HG02870 (cell line): Measurements from ENCODE around the gene TRPT1.

Experiments used
- ATAC-seq: cut with Tn5 transposase; IDR thresholded peaks from one replicate; pipeline ENCODE4 v1.9.1; 2021; ENCODE audit warnings: mild to moderate bottlenecking, moderate library complexity; ENCODE audit not compliant: unreplicated experiment

TRPT1 gene, protein sequence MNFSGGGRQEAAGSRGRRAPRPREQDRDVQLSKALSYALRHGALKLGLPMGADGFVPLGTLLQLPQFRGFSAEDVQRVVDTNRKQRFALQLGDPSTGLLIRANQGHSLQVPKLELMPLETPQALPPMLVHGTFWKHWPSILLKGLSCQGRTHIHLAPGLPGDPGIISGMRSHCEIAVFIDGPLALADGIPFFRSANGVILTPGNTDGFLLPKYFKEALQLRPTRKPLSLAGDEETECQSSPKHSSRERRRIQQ

DNA sequence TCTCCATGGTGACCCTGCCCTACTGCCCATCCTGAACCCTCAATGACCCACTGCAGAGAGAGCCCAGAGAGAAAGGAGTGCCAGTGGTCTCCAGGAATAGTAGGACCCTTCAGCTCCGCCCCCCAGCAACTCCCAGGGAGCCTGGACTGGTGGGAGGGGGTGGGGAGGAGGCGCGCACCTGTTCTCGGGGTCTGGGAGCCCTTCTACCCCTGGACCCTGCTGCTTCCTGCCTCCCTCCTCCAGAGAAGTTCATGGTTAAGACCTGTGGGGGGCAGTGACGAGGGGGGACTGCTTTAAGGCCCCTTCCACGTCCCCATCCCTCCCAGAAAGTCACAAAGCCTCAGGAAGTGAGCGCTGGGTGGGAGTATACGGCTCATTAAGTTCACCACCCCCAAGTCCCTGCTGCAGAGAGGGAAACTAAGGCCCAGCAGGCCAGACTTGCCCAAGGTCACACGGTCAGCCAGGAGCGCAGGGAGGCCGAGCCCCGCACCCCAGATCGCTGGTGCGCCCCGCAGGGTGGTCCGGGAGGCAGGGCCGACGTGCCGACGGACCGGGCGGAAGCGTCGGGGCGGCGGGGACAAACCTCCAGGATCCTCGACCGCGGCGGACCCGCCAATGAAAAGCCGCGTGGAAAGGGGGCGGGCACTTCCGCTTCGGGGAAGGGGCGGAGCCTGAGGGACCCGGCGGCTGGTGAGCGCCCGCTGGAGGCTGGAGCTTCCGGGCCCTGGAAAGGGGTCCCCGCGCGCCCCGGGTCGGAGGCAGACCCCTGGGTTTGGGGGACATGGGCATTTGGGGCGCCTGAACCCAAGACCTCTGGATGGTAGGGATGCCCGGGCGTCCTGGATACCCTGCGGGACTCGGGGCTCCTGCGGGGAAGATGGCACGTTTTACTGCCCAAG, at the start of gene TRPT1, which contains the start of gene NUDT22:
Gene TRPT1, minus strand, starts transcription at position 579 of the 899 bp plus-strand sequence. Its CDS starts 326 bp downstream, at position 253.
Gene NUDT22, plus strand, starts transcription at position 667 of the 899 bp plus-strand sequence. CDS start 379 bp downstream, outside the sequence.
- ATAC-seq, result no peak

DNA sequence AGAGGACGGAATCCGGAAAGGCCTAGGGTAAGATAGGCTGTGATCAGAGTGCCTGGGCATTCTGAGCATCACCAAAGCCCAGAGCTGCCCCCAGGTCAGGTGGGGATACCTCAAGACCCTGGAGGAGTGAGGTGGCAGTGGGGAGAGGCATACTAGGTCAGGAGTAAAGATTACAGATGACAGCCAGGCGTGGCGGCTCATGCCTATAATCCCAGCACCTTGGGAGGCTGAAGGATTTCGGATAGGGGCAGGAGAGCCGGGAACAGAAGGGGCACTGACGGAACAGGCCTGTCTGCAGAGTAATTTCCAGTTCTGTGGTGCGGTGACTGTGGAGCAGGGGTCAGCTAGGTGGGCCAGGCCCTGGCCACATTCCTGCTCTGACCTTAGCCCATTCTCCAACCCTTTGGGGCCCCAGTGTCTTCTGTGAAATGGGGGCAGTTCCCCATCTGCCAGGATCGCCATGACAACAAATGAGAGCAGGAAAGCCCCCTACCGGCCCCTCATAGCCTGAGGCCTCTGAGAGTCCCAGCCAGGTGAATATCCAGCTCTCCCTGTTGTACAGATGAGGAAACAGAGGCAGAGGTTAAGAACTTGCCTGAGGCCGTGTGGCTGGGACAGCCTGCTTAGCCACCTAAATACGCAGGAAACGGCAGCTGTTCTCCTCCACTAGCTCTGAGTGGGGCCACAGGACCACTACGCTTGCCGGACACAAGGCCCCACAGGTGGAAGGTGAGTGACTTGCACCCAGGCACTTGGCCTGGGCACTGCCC, 49.2 kb upstream of the TRPT1 start:
- ATAC-seq, result no peak

DNA sequence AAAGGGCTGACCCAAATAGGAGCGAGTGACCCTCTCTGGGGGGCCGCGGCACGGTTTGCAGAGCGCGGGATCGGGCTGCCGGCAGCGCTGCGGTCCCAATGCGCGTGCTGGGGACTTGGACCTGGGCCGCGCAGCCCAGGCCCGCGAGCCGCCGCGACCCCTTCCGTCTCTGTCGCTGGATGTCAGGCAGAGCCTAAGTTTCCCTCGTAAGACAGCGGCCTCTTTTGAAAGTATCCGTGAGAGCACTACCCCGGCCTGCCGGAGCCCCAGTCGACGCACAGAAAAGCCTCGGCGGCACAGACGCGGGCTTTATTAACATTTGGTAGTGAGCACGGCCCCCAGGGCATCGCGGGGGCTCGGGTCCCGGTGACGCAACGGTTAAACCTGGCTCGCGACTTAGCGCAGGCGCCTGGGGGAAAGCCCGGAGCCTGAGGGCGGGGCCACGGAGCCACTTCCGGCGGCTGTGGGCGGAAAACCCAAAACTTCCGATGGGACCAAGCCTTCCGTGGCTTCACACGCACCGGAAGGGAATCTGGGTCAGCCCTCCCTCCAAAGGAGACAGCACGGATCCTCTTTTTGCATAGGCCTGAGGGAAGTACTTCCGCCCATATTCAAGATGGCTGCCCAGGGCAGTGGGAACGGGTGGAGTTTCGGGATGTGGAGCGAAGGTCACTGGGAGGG, 43.7 kb upstream of the TRPT1 start:
- peak; percentile 65 for ATAC-seq

DNA sequence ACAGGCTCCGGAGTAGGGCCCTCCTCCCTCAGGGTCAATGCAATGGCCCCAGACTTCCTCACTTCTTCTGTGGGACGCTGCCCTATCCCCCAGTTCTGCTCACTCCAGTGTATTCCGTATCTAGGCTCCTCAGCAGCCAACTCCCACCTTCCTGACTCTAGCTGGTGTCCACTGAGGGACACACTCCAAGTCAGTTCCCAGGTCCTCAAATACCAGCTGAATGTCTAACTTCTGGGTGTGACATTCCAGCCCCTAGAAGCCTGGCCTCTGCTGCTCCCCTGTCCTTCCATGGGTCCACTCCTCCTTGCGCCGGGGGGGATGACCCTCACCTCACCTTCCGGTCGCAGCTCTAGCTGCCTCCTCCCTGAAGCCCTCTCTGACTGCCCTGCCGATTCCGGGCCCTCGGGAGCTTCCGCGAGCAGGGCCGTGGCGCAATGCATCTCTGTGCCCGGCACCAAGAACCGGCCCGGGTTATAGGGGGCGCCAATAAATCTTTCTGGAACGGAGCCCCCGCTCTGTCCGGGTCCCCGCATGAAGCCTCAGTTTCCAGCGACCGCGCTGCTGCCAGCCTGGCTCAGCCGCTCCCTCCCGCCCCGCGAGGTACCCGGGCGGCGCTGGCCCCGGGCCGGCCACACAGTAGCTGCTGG, 43.0 kb upstream of the TRPT1 start:
- no peak for ATAC-seq

DNA sequence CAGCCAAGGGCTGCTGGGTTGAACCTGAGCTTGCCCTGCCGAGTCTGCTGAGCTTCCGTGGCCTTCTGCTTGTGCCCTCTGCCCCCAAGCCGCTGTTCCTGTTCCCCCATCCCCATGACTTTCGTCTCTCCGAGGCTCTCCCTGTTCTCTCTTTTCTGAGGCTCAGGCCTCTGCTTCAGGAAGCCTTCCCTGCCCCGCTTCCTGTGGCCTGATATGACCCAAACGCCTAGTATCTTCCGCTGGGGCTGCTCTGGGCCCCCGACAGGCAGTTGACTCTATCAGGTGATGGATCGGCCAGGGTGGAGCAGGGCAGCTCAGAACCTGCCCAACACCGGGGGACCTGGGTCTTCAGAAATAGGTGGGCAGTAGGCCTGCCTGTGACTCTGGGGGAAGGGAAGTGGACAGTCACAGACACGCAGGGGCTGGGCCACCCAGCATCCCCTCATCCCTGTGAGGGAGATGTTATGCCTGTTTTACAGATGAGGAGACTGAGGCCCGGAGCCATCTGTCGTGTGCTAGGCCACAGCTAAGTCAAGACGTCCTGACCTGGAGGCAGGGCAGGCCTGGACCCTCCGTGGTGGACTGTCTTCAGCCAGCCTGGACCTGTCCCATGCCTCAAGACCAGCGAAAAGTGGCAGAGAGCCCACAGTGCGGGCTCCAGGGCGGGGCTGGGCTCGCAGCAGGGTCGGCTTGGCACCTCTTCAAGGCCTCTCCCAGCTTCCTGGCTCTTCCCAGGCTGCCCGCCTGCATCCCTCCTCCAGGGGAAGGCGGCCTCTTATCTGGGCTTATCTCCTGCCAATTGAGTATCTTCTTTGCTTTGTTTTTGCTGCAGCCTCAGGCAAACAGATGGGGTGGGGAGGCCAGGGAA, 42.3 kb upstream of the TRPT1 start:
- ATAC-seq, result no peak

DNA sequence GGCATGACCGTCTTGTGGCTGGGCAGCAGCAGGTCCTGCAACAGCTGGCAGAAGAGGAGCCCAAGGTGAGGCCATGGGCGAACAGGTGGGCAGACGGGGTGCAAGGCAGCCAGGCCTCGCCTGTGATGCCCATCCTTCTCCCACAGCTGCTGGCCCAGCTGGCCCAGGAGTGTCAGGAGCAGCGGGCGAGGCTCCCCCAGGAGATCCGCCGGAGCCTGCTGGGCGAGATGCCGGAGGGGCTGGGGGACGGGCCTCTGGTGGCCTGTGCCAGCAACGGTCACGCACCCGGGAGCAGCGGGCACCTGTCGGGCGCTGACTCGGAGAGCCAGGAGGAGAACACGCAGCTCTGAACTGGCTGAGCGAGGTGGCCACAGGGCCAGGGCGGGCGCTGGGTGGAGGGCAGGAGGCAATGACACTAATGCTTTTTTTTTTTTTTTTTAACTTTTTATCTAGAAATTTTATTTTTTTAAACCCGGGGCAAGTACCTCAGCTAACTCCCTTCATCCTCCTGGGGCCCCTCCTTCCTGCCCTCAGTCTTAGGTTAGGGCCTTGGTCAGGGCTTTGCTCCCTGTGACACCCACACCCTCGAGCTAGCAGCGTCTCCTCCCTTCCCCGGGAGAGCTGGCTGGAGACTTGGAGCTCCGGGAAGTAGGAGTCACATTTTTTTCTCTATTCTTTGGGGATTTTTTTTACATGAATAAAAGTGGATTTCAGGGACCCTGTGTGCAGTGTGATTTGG, 41.4 kb upstream of the TRPT1 start:
- no peak for ATAC-seq

DNA sequence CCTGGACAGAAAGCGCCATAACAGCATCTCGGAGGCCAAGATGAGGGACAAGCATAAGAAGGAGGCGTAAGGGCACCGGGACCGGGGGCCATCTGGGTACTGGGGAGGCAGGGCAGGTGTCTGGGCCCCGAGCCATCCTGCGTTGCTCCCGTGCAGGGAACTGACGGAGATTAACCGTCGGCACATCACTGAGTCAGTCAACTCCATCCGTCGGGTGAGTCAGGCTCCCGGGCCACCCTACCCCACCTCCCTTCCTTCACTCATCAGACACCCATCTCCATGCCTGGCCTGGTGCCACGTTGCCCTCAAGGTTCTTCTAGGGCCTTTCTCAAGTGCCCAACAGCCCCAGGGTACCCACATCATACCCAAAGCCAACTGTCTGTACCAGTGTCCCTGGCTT, 40.4 kb upstream of the TRPT1 start:
- no peak for ATAC-seq

DNA sequence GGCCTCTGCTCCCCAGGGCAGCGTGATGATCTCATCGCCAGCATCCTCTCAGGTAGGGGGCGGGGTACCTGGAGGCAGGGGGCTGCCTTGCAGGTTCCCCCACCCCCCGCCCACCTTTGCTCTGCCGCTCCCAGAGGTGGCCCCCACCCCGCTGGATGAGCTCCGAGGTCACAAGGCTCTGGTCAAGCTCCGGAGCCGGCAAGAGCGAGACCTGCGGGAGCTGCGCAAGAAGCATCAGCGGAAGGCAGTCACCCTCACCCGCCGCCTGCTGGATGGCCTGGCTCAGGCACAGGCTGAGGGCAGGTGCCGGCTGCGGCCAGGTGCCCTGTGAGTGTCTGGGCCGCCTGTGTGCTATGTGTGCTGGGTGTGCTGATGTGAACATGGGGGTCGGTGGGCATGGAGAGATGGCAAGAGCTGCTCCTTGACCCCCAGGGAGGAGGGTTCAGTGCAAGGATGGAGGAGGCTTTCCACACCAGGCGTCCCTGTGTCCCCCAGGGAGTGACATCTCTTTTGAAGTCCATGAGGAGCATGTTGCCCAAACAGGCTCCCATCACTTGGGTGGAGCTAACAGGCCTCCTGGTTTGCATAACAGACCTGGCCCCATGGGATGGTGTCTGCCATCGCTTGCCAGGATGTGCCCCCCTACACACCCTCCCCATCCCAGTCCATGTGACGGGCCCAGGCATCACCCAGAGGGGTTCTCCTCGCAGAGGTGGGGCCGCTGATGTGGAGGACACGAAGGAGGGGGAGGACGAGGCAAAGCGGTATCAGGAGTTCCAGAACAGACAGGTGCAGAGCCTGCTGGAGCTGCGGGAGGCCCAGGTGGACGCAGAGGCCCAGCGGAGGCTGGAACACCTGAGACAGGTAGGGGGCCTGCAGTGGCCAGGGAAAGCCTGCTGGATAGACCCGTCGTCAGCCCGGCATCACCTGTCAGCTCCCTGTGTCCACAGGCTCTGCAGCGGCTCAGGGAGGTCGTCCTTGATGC, 39.5 kb upstream of the TRPT1 start:
- ATAC-seq, result no peak

DNA sequence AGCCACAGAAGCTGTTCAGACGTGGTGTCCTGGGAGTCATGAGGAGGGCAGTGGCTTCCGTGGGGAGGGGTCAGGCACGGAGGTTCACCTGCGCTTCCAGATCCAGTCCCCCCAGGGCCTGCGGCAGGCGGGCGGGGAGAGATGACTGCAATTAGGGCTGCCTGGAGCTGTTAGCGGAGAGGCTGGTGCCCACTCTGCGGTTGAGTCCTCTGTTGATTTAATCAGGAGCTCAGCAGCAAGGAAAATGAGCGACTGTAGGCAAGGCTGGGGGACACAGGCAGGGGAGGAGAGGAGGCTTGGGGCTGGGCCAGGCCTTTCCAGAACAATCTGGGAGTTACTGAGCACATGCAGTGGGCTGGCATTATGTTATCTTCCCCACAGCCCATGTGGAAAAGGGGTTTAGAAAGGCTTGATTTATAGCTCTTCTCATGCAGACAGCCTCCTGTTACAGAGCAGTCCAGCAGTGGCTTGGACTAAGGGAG, 38.4 kb upstream of the TRPT1 start:
- no peak for ATAC-seq

DNA sequence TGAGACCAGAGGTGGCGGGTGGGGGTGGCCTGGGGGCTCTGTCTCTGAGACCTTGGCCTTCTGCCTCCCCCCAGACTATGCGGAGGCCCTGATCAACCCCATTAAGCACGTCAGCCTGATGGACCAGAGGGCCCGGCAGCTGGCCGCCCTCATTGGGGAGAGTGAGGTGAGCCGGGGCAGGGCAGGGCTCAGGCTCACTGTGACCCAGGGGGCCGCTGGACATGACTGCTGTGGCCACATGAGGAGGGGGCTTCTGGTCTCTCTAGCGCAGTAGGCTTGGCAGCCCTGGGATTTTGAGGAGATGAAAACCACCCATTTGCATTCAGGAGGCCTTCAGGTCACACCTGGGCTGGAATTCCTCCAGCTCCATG, 37.9 kb upstream of the TRPT1 start:
- ATAC-seq, result no peak

DNA sequence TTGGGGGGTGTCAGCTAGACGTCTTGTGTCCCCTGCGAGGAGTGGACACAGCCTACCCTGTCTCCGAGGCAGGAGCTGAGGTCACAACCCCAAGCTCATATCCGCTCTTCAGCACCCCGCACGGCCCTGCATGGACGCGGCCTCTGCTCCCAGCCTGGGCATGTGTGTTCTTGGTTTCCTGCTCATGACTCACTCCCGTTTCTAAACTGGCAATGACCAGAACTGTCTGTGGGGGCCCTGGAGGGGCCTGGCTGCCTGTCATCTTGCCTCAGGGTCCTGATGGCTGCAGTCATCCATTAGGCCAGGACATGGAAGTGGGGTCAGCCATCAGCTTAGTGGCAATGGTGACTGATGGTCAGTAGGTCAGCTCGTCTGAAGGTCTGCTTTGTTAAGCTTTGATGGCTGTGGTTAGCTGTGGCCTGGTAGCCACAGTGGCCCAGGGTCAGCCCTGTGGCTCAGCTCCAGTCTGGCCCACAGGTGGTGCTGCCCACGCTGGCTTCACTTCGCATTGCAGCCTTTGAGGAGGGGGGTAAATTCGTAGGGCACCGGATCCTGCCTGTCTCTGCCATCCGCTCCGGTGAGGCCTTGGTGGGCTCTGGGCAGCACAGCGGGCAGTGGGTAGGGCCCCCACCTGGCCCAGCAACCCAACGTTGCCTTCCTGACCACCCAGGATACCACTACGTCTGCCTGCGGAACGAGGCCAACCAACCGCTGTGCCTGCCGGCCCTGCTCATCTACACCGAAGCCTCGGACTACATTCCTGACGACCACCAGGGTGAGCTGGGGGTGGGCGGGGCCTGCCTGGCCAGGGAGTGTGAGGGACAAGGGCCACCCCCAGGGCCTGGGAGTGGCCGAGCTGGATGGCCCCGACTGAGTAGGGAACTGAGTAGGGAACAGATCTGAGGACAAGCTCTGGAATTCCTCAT, 37.3 kb upstream of the TRPT1 start:
- ATAC-seq, result no peak

DNA sequence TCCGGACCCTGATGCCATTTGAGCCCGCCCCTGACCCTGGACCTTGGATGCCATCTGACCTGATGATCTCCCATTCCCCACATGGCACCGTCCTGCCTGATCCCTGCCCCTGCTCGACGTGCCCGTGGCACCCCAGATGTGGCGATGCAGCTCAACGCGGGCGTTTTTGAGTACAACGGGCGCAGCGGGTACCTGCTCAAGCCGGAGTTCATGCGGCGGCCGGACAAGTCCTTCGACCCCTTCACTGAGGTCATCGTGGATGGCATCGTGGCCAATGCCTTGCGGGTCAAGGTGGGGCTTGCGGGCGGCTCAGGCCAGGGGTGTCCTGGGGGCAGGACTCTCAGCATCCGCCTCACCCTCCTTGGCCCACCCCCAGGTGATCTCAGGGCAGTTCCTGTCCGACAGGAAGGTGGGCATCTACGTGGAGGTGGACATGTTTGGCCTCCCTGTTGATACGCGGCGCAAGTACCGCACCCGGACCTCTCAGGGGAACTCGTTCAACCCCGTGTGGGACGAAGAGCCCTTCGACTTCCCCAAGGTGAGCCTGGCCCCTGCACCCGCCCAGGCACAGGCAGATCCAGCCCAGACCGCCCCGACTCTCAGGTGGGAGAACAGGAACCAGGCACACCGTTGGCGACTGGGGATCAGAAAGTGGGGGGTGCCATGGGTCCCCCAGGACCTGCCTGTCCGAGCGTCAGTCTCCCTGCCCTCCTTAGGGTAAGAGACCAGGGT, 36.5 kb upstream of the TRPT1 start:
- no peak for ATAC-seq

DNA sequence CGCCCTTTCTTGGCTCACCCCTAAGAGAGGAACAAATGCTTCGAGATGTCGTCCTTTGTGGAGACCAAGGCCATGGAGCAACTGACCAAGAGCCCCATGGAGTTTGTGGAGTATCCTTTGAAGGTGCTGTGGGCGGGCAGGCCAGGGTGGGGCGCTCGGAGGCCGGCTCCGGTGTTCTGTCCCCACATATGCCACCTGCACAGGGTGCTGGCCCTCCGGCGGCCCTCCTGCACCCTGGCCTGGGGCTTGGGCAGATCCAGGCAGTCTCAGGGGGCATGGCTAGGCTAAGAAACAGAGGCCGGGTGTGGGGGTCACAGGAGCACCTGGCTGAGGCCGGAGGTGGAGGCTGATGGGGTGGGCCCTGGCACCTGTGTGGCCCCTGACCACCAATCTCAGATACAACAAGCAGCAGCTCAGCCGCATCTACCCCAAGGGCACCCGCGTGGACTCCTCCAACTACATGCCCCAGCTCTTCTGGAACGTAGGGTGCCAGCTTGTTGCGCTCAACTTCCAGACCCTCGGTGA, 35.6 kb upstream of the TRPT1 start:
- no peak for ATAC-seq

DNA sequence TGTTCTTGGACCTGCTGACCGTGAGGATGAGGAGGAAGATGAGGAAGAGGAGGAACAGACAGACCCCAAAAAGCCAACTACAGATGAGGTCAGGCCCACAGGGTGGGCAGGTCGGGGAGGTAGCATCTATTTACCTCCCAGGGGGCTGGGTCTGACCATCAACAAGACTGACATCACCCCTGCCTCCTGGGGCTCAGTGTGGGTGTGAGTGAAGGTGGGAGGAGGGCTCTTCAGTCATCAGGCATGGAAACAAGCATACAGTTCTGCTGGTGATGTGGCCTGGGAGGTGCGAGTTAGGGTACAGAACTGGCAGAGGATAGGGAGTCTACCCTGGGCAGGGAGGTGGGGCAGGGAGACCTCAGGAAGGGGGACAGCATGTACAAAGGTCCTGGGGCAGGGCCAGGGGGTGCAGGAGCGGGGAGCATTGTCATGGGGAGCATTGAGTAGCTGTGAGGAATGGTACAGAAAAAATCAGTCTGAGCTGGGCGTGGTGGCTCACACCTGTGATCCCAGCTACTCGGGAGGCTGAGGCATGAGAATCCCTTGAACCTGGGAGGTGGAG, 34.2 kb upstream of the TRPT1 start:
- ATAC-seq, result no peak

DNA sequence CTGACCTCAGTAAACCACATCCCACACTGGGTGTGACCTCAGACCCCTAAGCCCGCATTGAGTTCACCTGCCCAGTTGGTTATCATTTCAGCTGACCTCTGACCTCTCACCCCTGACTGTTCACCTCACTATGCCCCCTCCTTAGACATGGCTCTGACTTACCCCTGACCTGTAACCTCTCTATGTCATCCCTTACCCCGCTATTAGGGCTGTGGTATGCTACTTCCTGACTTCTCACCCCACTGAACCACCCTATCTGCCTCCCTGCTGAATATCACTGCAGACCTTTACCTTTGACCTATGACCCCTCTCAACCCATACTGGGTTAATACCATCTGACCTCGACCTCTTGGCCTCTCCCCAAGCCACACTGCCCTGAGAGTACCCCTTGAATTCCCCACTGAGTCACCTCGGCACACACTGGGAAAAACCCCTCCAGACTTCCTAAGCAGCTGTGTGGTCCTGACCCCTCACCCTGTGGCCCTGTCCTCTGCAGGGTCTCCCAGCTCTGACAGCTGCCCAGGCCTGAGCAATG, 33.6 kb upstream of the TRPT1 start:
- no peak for ATAC-seq
